ENCODE results near the gene C16orf92.

Gene C16orf92

GRCh38 chr16:30006659-30007377 lies 16.2 kb upstream of the C16orf92 start:
- no peak for DNase-seq (ENCODE audit: low spot score)
- no peak overlapping the region for H3K27ac ChIP-seq
- TF ChIP-seq, protein P1, sequence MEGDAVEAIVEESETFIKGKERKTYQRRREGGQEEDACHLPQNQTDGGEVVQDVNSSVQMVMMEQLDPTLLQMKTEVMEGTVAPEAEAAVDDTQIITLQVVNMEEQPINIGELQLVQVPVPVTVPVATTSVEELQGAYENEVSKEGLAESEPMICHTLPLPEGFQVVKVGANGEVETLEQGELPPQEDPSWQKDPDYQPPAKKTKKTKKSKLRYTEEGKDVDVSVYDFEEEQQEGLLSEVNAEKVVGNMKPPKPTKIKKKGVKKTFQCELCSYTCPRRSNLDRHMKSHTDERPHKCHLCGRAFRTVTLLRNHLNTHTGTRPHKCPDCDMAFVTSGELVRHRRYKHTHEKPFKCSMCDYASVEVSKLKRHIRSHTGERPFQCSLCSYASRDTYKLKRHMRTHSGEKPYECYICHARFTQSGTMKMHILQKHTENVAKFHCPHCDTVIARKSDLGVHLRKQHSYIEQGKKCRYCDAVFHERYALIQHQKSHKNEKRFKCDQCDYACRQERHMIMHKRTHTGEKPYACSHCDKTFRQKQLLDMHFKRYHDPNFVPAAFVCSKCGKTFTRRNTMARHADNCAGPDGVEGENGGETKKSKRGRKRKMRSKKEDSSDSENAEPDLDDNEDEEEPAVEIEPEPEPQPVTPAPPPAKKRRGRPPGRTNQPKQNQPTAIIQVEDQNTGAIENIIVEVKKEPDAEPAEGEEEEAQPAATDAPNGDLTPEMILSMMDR (IDR thresholded peaks at IDR 0.05) = no peak
- no peak overlapping the region for H3K4me3 ChIP-seq

GRCh38 chr16:30007378-30007895 lies 15.6 kb upstream of the C16orf92 start:
- TF ChIP-seq, protein P1 (IDR thresholded peaks at IDR 0.05) = no peak
- no peak overlapping the region for H3K4me3 ChIP-seq
- DNase-seq (ENCODE audit: low spot score) = no peak
- no peak overlapping the region for H3K27ac ChIP-seq

DNA sequence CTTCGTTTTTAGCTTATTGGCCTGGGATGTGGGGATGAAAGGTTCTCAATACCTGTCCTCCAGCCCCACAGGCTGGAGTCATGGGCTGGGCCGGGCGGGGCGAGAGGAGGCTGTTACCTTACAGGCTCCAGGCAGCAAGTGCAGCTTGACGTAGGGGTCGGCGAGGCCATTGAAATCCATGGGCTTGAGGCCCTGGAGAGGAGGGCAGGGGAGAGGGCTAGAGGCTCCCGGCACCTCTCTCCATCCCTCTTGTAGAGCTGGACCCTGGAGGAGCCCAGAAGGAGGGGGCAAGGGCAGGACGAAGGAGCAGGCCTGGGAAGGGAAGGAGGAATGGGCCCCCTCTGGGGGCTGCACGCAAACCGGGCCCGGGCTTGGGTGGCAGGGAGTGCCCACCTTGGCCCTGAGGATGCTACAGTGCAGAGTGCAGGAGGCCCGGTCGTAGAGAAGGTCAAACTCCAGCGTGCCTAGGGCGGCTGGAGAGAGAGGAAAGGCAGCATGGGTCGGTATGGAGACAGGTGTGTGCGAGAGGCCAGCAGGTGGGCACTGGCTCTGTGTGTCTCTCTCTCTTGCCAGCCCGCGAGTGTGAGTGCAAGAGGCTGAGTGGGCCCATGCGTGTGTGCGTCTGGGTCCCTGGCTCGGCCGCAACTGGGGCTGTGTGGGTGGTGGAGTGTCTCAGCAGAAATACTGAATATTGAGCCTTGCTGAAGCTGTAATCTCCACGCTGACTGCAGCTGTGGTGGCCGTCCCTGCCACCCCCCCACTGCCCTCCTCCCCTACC lies 13.7 kb upstream of the C16orf92 start:
- H3K27ac ChIP-seq = no peak overlapping the region
- DNase-seq (ENCODE audit: low spot score) = no peak
- TF ChIP-seq, protein P1 (IDR thresholded peaks at IDR 0.05) = no peak
- H3K4me3 ChIP-seq = no peak overlapping the region

DNA sequence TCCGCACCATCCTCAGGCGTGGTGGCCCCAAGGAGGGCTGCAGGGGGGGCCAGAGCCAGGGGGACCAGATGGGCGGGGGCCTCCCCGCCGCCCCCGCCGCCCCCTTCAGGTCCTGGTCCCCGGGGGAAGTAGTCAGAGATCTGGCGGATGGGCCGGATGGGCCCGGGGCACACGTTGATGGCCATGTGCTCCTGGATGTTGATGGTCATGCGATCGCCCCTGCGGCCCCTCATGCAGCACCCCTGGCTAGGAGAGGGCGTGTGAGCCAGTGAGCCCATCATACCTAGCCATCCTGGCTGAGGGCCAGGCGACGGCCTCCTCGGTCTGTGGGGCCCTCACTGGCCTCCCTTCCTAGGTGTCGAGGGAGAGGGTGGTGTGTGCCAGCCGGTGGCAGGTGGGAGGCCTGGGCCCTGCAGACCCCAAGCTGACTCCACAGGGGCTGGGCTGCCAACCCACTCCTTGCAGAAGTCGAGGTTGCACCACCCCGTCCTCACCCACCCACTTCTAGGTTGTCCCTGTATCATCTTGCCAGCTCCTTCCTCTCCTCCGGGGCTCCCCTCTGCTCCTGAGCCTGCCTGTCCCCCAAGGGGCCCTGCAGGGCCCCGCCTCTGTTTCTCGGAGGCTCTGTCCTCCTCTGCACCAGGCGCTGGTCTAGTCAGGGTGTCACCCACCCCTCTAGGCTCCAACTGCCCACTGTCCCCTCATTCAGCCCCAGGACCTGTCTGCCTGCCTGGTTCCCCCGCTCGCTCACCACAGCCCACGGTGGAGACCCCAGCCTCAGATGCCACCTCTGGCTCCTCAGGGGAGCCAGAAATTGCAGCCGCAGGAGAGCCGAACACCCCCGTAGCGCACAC lies 12.8 kb upstream of the C16orf92 start:
- TF ChIP-seq, protein P1 (IDR thresholded peaks at IDR 0.05) = no peak
- no peak for DNase-seq (ENCODE audit: low spot score)
- H3K27ac ChIP-seq = no peak overlapping the region
- peak overlapping the region; percentile 70 for H3K4me3 ChIP-seq

GRCh38 chr16:30010844-30011713 lies 11.9 kb upstream of the C16orf92 start, which contains the start of gene DOC2A:
TSS of gene DOC2A (minus strand) at chr16:30011027. CDS start at chr16:30010222, 805 bp downstream.
- Histone ChIP-seq H3K27ac (no peak within 1 kb of the TSS), H3K4me3 (peak within 1 kb of the TSS; percentile 70)
- TF ChIP-seq, protein P1 (IDR thresholded peaks at IDR 0.05) = no peak
- DNase-seq (ENCODE audit: low spot score) = no peak

Data from coronary artery (tissue), 2 donors.